HepG2 (cell line): ENCODE data around the gene ALS2CL. TPM values are rescaled to one million over a fixed set of nuclear protein-coding genes. Genes with fewer than 3 reads are reported as not detected.

Experiments
- ATAC-seq: fragments of 200-7000 bp; cut with Tn5 transposase; 3 replicates; pipeline ENCODE4 v1.9.1; 2020; ENCODE audit warnings: mild to moderate bottlenecking, moderate library complexity
- BruUV-seq: library from RNA; stranded (reverse); fragments of 400-500 nt; replicated peaks from 2 replicates; lab custom pipeline; 2021; lab: Mats Ljungman, UMichigan
- CTCF ChIA-PET: fragments of 300-600 bp; formaldehyde crosslinking; extraction: SDS; loops from one replicate; lab custom pipeline; 2021; ENCODE audit warnings: low total read pairs, inconsistent platforms, low intra/inter-chr PET ratio; lab: Yijun Ruan, JAX
- POLR2A ChIA-PET: fragments of 350-600 bp; sonication (Branson Sonifier 250); formaldehyde crosslinking; loops from one replicate; lab custom pipeline; 2020; ENCODE audit warnings: antibody characterized with exemption, inconsistent platforms; lab: Yijun Ruan, JAX
- DNase-seq: peaks from one replicate; pipeline ENCODE4 v3.0.0-alpha.2; 2015; ENCODE audit warnings: low spot score
- FAIRE-seq: peaks from 3 replicates; lab custom pipeline; 2011; peaks lifted over from hg19 to GRCh38; lab: Jason Lieb, UNC
- H2AFZ ChIP-seq: one replicate; pipeline ENCODE4 v1.6.1; 2011; ENCODE audit warnings: low read length, inconsistent platforms
- H3K27ac ChIP-seq: fragments of 300-600 bp; 3 replicates; pipeline ENCODE4 v1.8.0; 2011; ENCODE audit warnings: mixed run types, mild to moderate bottlenecking, mixed read lengths, low read length, inconsistent platforms; ENCODE audit not compliant: insufficient read depth; ENCODE audit errors: extremely low read length
- H3K27me3 ChIP-seq, 2 experiments: fragments of 200-600 bp in 1 of 2; 2 replicates in 1 of 2; 3 replicates in 1 of 2; pipeline versions ENCODE4 v1.6.0 to v1.8.0; 2011; ENCODE audit warnings: low read length in 2 of 2, mild to moderate bottlenecking in 2 of 2, moderate library complexity in 2 of 2, inconsistent platforms in 1 of 2; ENCODE audit not compliant: insufficient read depth in 2 of 2, control insufficient read depth in 1 of 2
- H3K36me3 ChIP-seq, 2 experiments: fragments of 200-600 bp in 1 of 2; replicated peaks in 1 of 2; 2 replicates in 1 of 2; 3 replicates in 1 of 2; pipeline versions ENCODE4 v1.5.1 to v1.8.0; 2011; ENCODE audit warnings: low read length in 2 of 2, inconsistent platforms in 1 of 2; ENCODE audit not compliant: insufficient read depth in 2 of 2, control insufficient read depth in 1 of 2
- H3K4me1 ChIP-seq: 2 replicates; pipeline ENCODE4 v1.5.1; 2012; ENCODE audit warnings: low read length, inconsistent platforms; ENCODE audit not compliant: insufficient read depth
- H3K4me2 ChIP-seq: 2 replicates; pipeline ENCODE4 v1.6.0; 2011; ENCODE audit warnings: low read depth, low read length, inconsistent platforms
- H3K4me3 ChIP-seq, 3 experiments: fragments of 200-600 bp in 1 of 3; sonication (generic), shearing (Covaris generic) in 1 of 3; replicated peaks in 1 of 3; 2 replicates each; pipeline ENCODE4 v1.5.1; 2011 to 2016; ENCODE audit warnings: low read length in 3 of 3, inconsistent platforms in 2 of 3, low read depth in 2 of 3, mild to moderate bottlenecking in 2 of 3, control low read depth in 1 of 3, mixed read lengths in 1 of 3; ENCODE audit not compliant: insufficient read depth in 1 of 3
- H3K79me2 ChIP-seq: one replicate; pipeline ENCODE4 v1.6.1; 2011; ENCODE audit warnings: low read length, inconsistent platforms; ENCODE audit not compliant: insufficient read depth
- H3K9ac ChIP-seq: 2 replicates; pipeline ENCODE4 v1.6.0; 2011; ENCODE audit warnings: mild to moderate bottlenecking, low read depth, low read length, inconsistent platforms; ENCODE audit not compliant: insufficient read depth
- H3K9me3 ChIP-seq: 2 replicates; pipeline ENCODE4 v1.5.1; 2012; ENCODE audit warnings: mild to moderate bottlenecking, low read length
- H4K20me1 ChIP-seq: 2 replicates; pipeline ENCODE4 v1.6.0; 2011; ENCODE audit warnings: inconsistent platforms, mild to moderate bottlenecking, low read length, moderate library complexity; ENCODE audit not compliant: insufficient read depth
- ARNTL ChIP-seq: sonication (generic); formaldehyde crosslinking; IDR thresholded peaks from 2 replicates; pipeline ENCODE4 v1.4.0; 2020; ENCODE audit warnings: mild to moderate bottlenecking, missing genetic modification reagents
- BORCS8-MEF2B ChIP-seq: sonication (generic); formaldehyde crosslinking; IDR thresholded peaks from 2 replicates; pipeline ENCODE4 v1.8.0; 2022; ENCODE audit warnings: mild to moderate bottlenecking, missing genetic modification reagents
- MAFG ChIP-seq: sonication (generic); formaldehyde crosslinking; IDR thresholded peaks from 2 replicates; pipeline ENCODE4 v1.5.1; 2020; ENCODE audit warnings: mild to moderate bottlenecking, missing genetic modification reagents
- TEAD3 ChIP-seq: optimal IDR thresholded peaks from 2 replicates; pipeline ENCODE3; 2016; ENCODE audit warnings: borderline replicate concordance
- ZBED4 ChIP-seq: sonication (generic); formaldehyde crosslinking; IDR thresholded peaks from 2 replicates; pipeline ENCODE4 v1.4.0; 2020; ENCODE audit warnings: missing genetic modification reagents, borderline replicate concordance
- ZFYVE20 ChIP-seq: sonication (generic); formaldehyde crosslinking; IDR thresholded peaks from 2 replicates; pipeline ENCODE4 v1.8.0; 2023; ENCODE audit warnings: low read depth, mild to moderate bottlenecking, moderate library complexity, missing genetic modification reagents, borderline replicate concordance
- ZNF432 ChIP-seq: sonication (generic); formaldehyde crosslinking; IDR thresholded peaks from 2 replicates; pipeline ENCODE4 v1.5.0; 2020; ENCODE audit warnings: missing genetic modification reagents, mild to moderate bottlenecking, borderline replicate concordance
- ZNF460 ChIP-seq: sonication (generic); formaldehyde crosslinking; IDR thresholded peaks from 2 replicates; pipeline ENCODE4 v1.5.1; 2020; ENCODE audit warnings: missing genetic modification reagents, mild to moderate bottlenecking, borderline replicate concordance
- ZNF597 ChIP-seq: sonication (generic); formaldehyde crosslinking; IDR thresholded peaks from 2 replicates; pipeline ENCODE4 v1.5.0; 2020; ENCODE audit warnings: missing genetic modification reagents
- WGBS: methylation state at CpG from one replicate; pipeline ENCODE4 v1.1.6; 2017; ENCODE audit warnings: low lambda C conversion rate; 5-methylcytosine and 5-hydroxymethylcytosine counted together
- in situ Hi-C: cut with HindIII; loops from 2 replicates; pipeline ENCODE4 v1.10.0; 2017; ENCODE audit warnings: low pct_unique_long_range_greater_than_20kb; ENCODE audit not compliant: extremely low pct_ligation_motif_present
- intact Hi-C: fragments of 100-400 bp; cut with micrococcal nuclease; formaldehyde crosslinking; loops from one replicate; pipeline ENCODE4 v1.10.0; 2022; ENCODE audit not compliant: unreplicated experiment
- polyA plus RNA-seq, 8 experiments: library from polyadenylated mRNA; depleted of rRNA in 3 of 8; stranded (reverse) in 7 of 8; unstranded in 1 of 8; fragments of >200 nt; fragmentation: Illumina TruSeq in 4 of 8; extraction: Trizol in 4 of 8; gene quantifications; 2 replicates each; pipeline versions ENCODE4 v1.2.1 to v1.2.3, GENCODE V29; 2011 to 2016; ENCODE audit warnings: low read depth in 4 of 8, missing spikeins in 1 of 8, mixed read lengths in 1 of 8; ENCODE audit not compliant: insufficient read depth in 1 of 8
- total RNA-seq, 5 experiments: library from RNA; depleted of rRNA; stranded (reverse); fragments of >200 nt; fragmentation: Illumina TruSeq; extraction: Trizol; gene quantifications; 2 replicates each; pipeline ENCODE4 v1.2.3, GENCODE V29; 2016; ENCODE audit warnings: low read depth in 1 of 5

Gene ALS2CL
- total and polyA plus RNA-seq, 2 of the 13 experiments (the other 11 are each of a cell fraction or from before 2014, with no cell fraction given): not detected

GRCh38 chr3:46664971-46665762 lies 28.3 kb downstream of the ALS2CL start:
- WGBS: 40% methylated on average over 21 of the region's 23 CpGs
- no peaks in the 10 kb centered on the region for H3K9me3 ChIP-seq
- no peak overlapping the region for H3K4me2 ChIP-seq
- POLR2A ChIA-PET: no interaction called here
- H3K27me3 ChIP-seq: peaks cover 3 to 34% of the 10 kb centered on the region in 2 experiments; a peak in 2 of 5 replicates
- H3K9ac ChIP-seq: no peak overlapping the region
- H2AFZ ChIP-seq: no peak overlapping the region
- ATAC-seq: no peak
- no peak for FAIRE-seq
- no peak overlapping the region for H3K4me3 ChIP-seq
- in situ Hi-C loops: loop anchor here (10.0 kb wide), 1 partner anchor 180 kb away; no protein-coding TSS in a partner anchor
- H3K4me1 ChIP-seq: no peaks in the 10 kb centered on the region
- H3K36me3 ChIP-seq: no peaks in the 10 kb centered on the region
- intact Hi-C loops: no loop called here
- no peaks in the 10 kb centered on the region for H4K20me1 ChIP-seq
- BruUV-seq: no TSS peak
- DNase-seq: no peak
- CTCF ChIA-PET: no interaction called here
- TF ChIP-seq TEAD3 (CRISPR knock-in tag) (no peak), ZBED4 (CRISPR knock-in tag) (no peak), ARNTL (no peak), MAFG (no peak), ZFYVE20 (CRISPR knock-in tag) (no peak), ZNF460 (CRISPR knock-in tag) (no peak), ZNF432 (CRISPR knock-in tag) (no peak), BORCS8-MEF2B (CRISPR knock-in tag) (no peak), ZNF597 (no peak)
- H3K27ac ChIP-seq: no peak overlapping the region
- H3K79me2 ChIP-seq: no peaks in the 10 kb centered on the region
